HFFc6 (cell line): ENCODE data around the gene UMAD1. TPM values are rescaled to one million over a fixed set of nuclear protein-coding genes. Genes with fewer than 3 reads are reported as not detected.
"Not testable (repeated sequence)": the region's sequence is repeated elsewhere in the genome, so short reads cannot be mapped to it uniquely, and the experiment has no call there.

Experiments used
- DNase-seq: peaks from one replicate; pipeline ENCODE4 v3.0.0-alpha.2; 2018
- H3K27ac Mint-ChIP-seq: 2 replicates; pipeline ENCODE4 v1.8.0; 2020; ENCODE audit warnings: mild to moderate bottlenecking, mixed read lengths
- H3K27me3 Mint-ChIP-seq: 2 replicates; pipeline ENCODE4 v1.8.0; 2021; ENCODE audit warnings: mild to moderate bottlenecking, moderate library complexity, mixed read lengths; ENCODE audit not compliant: insufficient read depth
- H3K36me3 Mint-ChIP-seq: 2 replicates; pipeline ENCODE4 v1.8.0; 2021; ENCODE audit warnings: low read depth, mixed read lengths
- H3K4me1 Mint-ChIP-seq: 2 replicates; pipeline ENCODE4 v1.8.0; 2020; ENCODE audit warnings: low read depth, mixed read lengths
- H3K4me3 Mint-ChIP-seq: 2 replicates; pipeline ENCODE4 v1.8.0; 2020; ENCODE audit warnings: mild to moderate bottlenecking, moderate library complexity, mixed read lengths
- H3K9me3 Mint-ChIP-seq: 2 replicates; pipeline ENCODE4 v1.8.0; 2020; ENCODE audit warnings: mild to moderate bottlenecking, mixed read lengths
- CTCF ChIP-seq: fragments of 200-600 bp; sonication (generic); IDR thresholded peaks from 2 replicates; pipeline ENCODE4 v1.5.0; 2021; ENCODE audit warnings: antibody characterized with exemption, mild to moderate bottlenecking
- total RNA-seq, 6 experiments: library from RNA; stranded (reverse); fragmentation: NEBNext Ultra II Directional; extraction: Animal tissue kit (Norgen Biotek cat#: 25700); gene quantifications; 2 replicates in 1 of 6; 3 replicates in 5 of 6; pipeline ENCODE4 v1.2.3, GENCODE V29; 2021

UMAD1 gene
- total RNA-seq, 6 experiments from 2014 or later = 11.6 to 14.6 (median 12.1) TPM

DNA sequence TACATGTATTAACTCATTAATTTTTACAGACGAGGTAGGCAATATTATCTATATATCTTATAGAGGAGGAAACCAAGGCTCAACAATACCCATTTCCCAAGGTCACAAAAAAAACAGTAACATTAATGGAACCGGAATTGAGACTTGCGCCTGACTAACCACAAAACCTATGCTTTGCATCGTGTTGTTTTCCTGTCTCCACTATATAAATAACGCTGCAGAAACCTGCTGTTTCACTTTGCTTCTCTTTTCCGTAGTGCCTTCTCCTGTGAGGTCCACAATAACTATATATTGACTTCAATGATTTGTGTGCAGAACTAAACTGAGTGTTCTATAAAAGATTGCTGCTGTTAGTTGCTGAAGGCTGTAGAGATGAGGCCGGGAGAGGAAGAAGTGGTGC lies 175.5 kb downstream of the UMAD1 start:
- Mint-ChIP-seq H3K4me3 (no peak overlapping the region), H3K27ac (no peak overlapping the region), H3K27me3 (no peaks in the 10 kb centered on the region), H3K4me1 (peaks cover 5% of the 10 kb centered on the region; the same call in 1 of the 2 replicates), H3K36me3 (no peaks in the 10 kb centered on the region; the same call in 1 of the 2 replicates), H3K9me3 (no peaks in the 10 kb centered on the region)
- DNase-seq = no peak
- no peak for TF ChIP-seq CTCF

DNA sequence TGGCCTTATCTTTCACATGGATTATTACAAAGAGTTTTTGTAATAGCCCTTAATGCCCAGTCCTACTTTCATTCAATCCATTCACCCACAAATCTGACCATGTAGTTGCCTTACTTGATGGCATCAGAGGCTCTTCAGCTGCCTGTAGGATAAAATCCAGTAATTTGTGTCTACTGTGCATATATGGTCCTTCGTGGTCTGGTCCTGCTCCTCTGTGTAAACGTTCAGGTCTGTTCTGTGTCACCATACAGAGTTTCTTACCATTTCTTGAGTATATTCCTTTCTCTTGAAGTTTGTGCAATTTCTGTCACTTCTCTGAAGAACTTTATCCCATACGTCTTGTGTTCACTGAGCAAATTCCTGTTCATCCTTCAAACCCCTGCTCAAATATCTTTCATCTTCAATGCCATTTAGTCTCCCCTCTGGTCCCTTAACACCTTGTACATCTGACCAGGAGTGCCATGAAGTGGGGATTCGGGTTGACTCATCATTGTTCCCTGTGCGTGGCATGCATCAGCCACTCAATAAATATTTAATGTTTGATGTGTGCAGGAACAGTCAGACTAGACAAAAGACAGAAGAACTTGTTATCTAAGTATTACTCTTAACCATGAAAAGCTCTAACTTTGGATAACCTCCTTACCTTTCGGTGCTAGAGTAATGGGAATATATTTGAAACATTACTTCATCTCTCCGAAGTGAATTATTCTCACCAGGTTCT lies 176.4 kb downstream of the UMAD1 start:
- no peak overlapping the region for H3K4me3 Mint-ChIP-seq

GRCh38 chr7:7817748-7818147 lies 177.2 kb downstream of the UMAD1 start:
- Mint-ChIP-seq H3K9me3 (no peaks in the 10 kb centered on the region), H3K27me3 (no peaks in the 10 kb centered on the region), H3K4me3 (no peak overlapping the region), H3K27ac (no peak overlapping the region), H3K4me1 (peaks cover 5% of the 10 kb centered on the region; the same call in 1 of the 2 replicates), H3K36me3 (no peaks in the 10 kb centered on the region; the same call in 1 of the 2 replicates)
- TF ChIP-seq CTCF = no peak
- DNase-seq = no peak

More for the DNA sequence above, 176.4 kb downstream of the UMAD1 start:
- H3K9me3 Mint-ChIP-seq = no peaks in the 10 kb centered on the region
- no peak overlapping the region for H3K27ac Mint-ChIP-seq
- no peak for DNase-seq
- peaks cover 5% of the 10 kb centered on the region; the same call in 1 of the 2 replicates for H3K4me1 Mint-ChIP-seq
- no peaks in the 10 kb centered on the region for H3K27me3 Mint-ChIP-seq
- no peak for TF ChIP-seq CTCF
- no peaks in the 10 kb centered on the region; the same call in 1 of the 2 replicates for H3K36me3 Mint-ChIP-seq

DNA sequence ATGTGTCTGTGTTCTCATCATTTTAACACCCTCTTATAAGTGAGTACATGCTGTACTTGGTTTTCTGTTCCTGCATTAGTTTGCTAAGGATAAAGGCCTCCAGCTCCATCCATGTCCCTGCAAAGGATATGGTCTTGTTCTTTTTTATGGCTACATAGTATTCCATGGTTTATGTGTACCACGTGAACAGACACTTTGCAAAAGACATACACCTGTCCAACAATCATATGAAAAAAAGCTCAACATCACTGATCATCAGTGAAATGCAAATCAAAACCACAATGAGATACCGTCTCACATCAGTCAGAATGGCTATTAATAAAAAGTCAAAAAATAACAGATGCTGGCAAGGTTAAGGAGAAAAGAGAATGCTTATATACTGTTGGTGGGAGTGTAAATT lies 177.6 kb downstream of the UMAD1 start:
- H3K36me3 Mint-ChIP-seq, H3K4me3 Mint-ChIP-seq, H3K27me3 Mint-ChIP-seq, H3K4me1 Mint-ChIP-seq, H3K9me3 Mint-ChIP-seq, H3K27ac Mint-ChIP-seq, DNase-seq: not testable (repeated sequence)

GRCh38 chr7:7819442-7820247 lies 179.1 kb downstream of the UMAD1 start:
- no peaks in the 10 kb centered on the region for H3K9me3 Mint-ChIP-seq
- H3K27me3 Mint-ChIP-seq = no peaks in the 10 kb centered on the region
- no peaks in the 10 kb centered on the region; the same call in 1 of the 2 replicates for H3K36me3 Mint-ChIP-seq
- no peak for DNase-seq
- no peak overlapping the region for H3K27ac Mint-ChIP-seq
- no peak for TF ChIP-seq CTCF
- no peak overlapping the region for H3K4me3 Mint-ChIP-seq
- peaks cover 5% of the 10 kb centered on the region; the same call in 1 of the 2 replicates for H3K4me1 Mint-ChIP-seq

DNA sequence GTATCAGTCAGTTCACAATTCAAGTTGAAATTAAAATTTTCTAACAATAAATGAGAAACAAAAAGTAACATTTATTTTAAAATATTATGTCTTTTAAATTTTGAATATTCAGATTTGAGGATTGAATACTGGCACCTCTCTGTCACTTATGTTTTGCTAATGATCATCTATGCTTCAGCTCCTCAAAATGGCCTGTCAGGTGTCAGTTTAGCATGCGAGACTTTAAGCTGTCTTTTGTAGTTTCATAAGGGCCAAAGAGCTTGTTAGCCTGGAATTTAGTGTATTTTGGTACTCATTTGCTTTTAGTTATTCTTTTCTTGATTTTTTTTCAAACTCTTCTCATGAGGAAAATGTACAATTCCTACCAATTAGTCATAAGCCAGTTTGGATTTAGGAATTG lies 179.9 kb downstream of the UMAD1 start:
- no peaks in the 10 kb centered on the region for H3K27me3 Mint-ChIP-seq
- H3K4me3 Mint-ChIP-seq = no peak overlapping the region
- no peak for TF ChIP-seq CTCF
- H3K36me3 Mint-ChIP-seq = no peaks in the 10 kb centered on the region; the same call in 1 of the 2 replicates
- no peak overlapping the region for H3K27ac Mint-ChIP-seq
- peaks cover 5% of the 10 kb centered on the region; the same call in 1 of the 2 replicates for H3K4me1 Mint-ChIP-seq
- H3K9me3 Mint-ChIP-seq = no peaks in the 10 kb centered on the region
- DNase-seq = no peak
